MCF 10A (cell line): ENCODE results near the gene PINLYP. TPM values are rescaled to one million over a fixed set of nuclear protein-coding genes. Genes with fewer than 3 reads are reported as not detected.

Source experiments
- BruUV-seq: library from RNA; stranded (reverse); fragments of 400-500 nt; replicated peaks from 2 replicates; lab custom pipeline; 2021; lab: Mats Ljungman, UMichigan
- CTCF ChIA-PET: fragments of 300-600 bp; sonication (Branson Sonifier 250); formaldehyde crosslinking; extraction: SDS; loops from one replicate; lab custom pipeline; 2021; ENCODE audit warnings: antibody characterized with exemption, inconsistent platforms; lab: Yijun Ruan, JAX
- POLR2A ChIA-PET: fragments of 300-600, 350-650 bp; sonication (Branson Sonifier 250); formaldehyde crosslinking; extraction: SDS; loops from one replicate; lab custom pipeline; 2020; ENCODE audit warnings: antibody characterized with exemption, inconsistent platforms; lab: Yijun Ruan, JAX
- DNase-seq: peaks from one replicate; pipeline ENCODE4 v3.0.0-alpha.2; 2018; ENCODE audit not compliant: unreplicated experiment
- H3K27ac Mint-ChIP-seq: one replicate; pipeline ENCODE4 v1.8.0; 2022; ENCODE audit warnings: mild to moderate bottlenecking, low read depth, mixed read lengths; ENCODE audit not compliant: unreplicated experiment
- H3K27me3 Mint-ChIP-seq: one replicate; pipeline ENCODE4 v1.8.0; 2022; ENCODE audit warnings: mixed read lengths; ENCODE audit not compliant: insufficient read depth, unreplicated experiment
- H3K36me3 Mint-ChIP-seq: one replicate; pipeline ENCODE4 v1.8.0; 2022; ENCODE audit warnings: mild to moderate bottlenecking, moderate library complexity, mixed read lengths; ENCODE audit not compliant: insufficient read depth, unreplicated experiment
- H3K4me1 Mint-ChIP-seq: one replicate; pipeline ENCODE4 v1.8.0; 2022; ENCODE audit warnings: mixed read lengths; ENCODE audit not compliant: insufficient read depth, unreplicated experiment
- H3K4me3 Mint-ChIP-seq: one replicate; pipeline ENCODE4 v1.8.0; 2022; ENCODE audit warnings: mild to moderate bottlenecking, moderate library complexity, mixed read lengths; ENCODE audit not compliant: unreplicated experiment
- H3K9me3 Mint-ChIP-seq: one replicate; pipeline ENCODE4 v1.8.0; 2022; ENCODE audit warnings: mixed read lengths; ENCODE audit not compliant: unreplicated experiment
- CTCF ChIP-seq: fragments of 200-600 bp; IDR thresholded peaks from one replicate; pipeline ENCODE4 v1.8.0; 2022; ENCODE audit warnings: antibody characterized with exemption, mild to moderate bottlenecking; ENCODE audit not compliant: unreplicated experiment
- intact Hi-C: fragments of 100-400 bp; cut with micrococcal nuclease; formaldehyde crosslinking; loops from 2 replicates; pipeline ENCODE4 v1.14.1; 2022
- total RNA-seq: library from RNA; stranded (reverse); gene quantifications from 2 replicates; pipeline ENCODE4 v1.2.3, GENCODE V29; 2022

PINLYP gene
- total RNA-seq, 1 experiment from 2014 or later = not detected

GRCh38 chr19:43589277-43589676, 13.7 kb downstream of the PINLYP start:
- no TSS peak for BruUV-seq
- no peaks in the 10 kb centered on the region for H3K27me3 Mint-ChIP-seq
- no peaks in the 10 kb centered on the region for H3K9me3 Mint-ChIP-seq
- no peak for DNase-seq
- peaks cover 10% of the 10 kb centered on the region for H3K4me1 Mint-ChIP-seq
- H3K4me3 Mint-ChIP-seq = no peak overlapping the region
- ChIA-PET CTCF (interaction anchor here (1.1 to 1.2 kb wide), 2 partner anchors 18 to 189 kb away, joined by 3 to 5 read pairs; no protein-coding TSS in a partner anchor), POLR2A (interaction anchor here (1.1 kb wide), 1 partner anchor 11 kb away, joined by 3 read pairs; no protein-coding TSS in a partner anchor)
- H3K27ac Mint-ChIP-seq = no peak overlapping the region
- no peak for TF ChIP-seq CTCF
- intact Hi-C loops = no loop called here
- H3K36me3 Mint-ChIP-seq = peaks cover 44% of the 10 kb centered on the region

- ChIA-PET CTCF (interaction anchor here (1.1 to 1.2 kb wide), 2 partner anchors 19 to 189 kb away, joined by 3 to 5 read pairs; no protein-coding TSS in a partner anchor), POLR2A (interaction anchor here (1.1 kb wide), 1 partner anchor 12 kb away, joined by 3 read pairs; no protein-coding TSS in a partner anchor)
- DNase-seq = no peak
- TF ChIP-seq CTCF = no peak
- Mint-ChIP-seq H3K9me3 (no peaks in the 10 kb centered on the region), H3K36me3 (peaks cover 44% of the 10 kb centered on the region), H3K4me1 (peaks cover 10% of the 10 kb centered on the region), H3K27me3 (no peaks in the 10 kb centered on the region), H3K27ac (no peak overlapping the region), H3K4me3 (no peak overlapping the region)
- intact Hi-C loops = no loop called here
- BruUV-seq = no TSS peak
Measured at GRCh38 chr19:43589678-43590077, 14.1 kb downstream of the PINLYP start.

- Mint-ChIP-seq H3K4me1 (peaks cover 10% of the 10 kb centered on the region), H3K4me3 (no peak overlapping the region), H3K9me3 (no peaks in the 10 kb centered on the region), H3K27ac (peak overlapping the region; percentile 52), H3K27me3 (no peaks in the 10 kb centered on the region), H3K36me3 (peaks cover 44% of the 10 kb centered on the region)
- POLR2A ChIA-PET = interaction anchor here (0.6 kb wide), 1 partner anchor 76 kb away, joined by 3 read pairs; no protein-coding TSS in a partner anchor
- no TSS peak for BruUV-seq
- no peak for TF ChIP-seq CTCF
- DNase-seq = no peak
- intact Hi-C loops = no loop called here
- CTCF ChIA-PET = interaction anchor here (1.0 kb wide), 1 partner anchor 60 kb away, joined by 3 read pairs; no protein-coding TSS in a partner anchor
Measured at GRCh38 chr19:43591904-43592772, 16.5 kb downstream of the PINLYP start.

DNA sequence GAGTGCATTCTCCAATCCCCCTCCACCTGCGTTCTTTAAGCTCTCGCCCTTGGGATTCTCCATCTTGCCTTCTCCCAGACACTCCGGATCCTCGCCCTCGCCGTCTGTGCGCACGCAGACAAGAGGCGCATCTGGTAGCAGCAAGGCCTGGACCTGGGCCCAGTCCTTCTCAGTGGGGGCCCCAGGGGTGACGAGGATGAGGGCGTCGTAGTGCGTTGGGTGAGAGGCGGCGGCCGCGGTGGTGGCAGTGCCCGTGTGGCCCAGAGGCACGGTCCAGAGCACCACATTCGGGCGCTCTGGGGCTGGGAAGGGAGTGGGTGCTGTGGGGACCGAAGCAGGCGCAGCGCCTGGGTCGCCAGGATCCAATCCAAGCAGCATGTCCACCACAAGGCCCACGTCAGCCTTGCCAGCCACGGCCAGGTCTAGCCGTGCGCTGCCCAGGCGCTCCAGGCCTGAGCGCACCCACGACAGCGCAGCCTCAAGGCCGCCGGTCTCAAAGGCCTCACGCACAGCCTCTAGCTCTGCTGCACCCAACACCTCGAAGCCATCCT, 17.3 kb downstream of the PINLYP start:
- peak overlapping the region; percentile 99 for H3K4me3 Mint-ChIP-seq

More for the DNA sequence above, 17.3 kb downstream of the PINLYP start:
- intact Hi-C loops = no loop called here
- no TSS peak for BruUV-seq
- POLR2A ChIA-PET = interaction anchor here (0.6 to 5.4 kb wide), 3 partner anchors 60 to 75 kb away, joined by 3 to 75 read pairs (median 39); partner anchors contain the start of genes ETHE1 and ZNF575
- CTCF ChIA-PET = interaction anchor here (0.5 to 1.0 kb wide), 4 partner anchors 8 to 64 kb away, joined by 3 to 5 read pairs (median 4); partner anchors contain the start of genes PINLYP and XRCC1
- no peak for TF ChIP-seq CTCF
- H3K4me1 Mint-ChIP-seq = peaks cover 17% of the 10 kb centered on the region
- no peaks in the 10 kb centered on the region for H3K9me3 Mint-ChIP-seq
- peak overlapping the region; percentile 52 for H3K27ac Mint-ChIP-seq
- no peak for DNase-seq
- H3K36me3 Mint-ChIP-seq = peaks cover 48% of the 10 kb centered on the region
- no peaks in the 10 kb centered on the region for H3K27me3 Mint-ChIP-seq
